Upper lobe of right lung (tissue), 1 donor: ENCODE results near the gene AMPD2. TPM values are rescaled to one million over a fixed set of nuclear protein-coding genes. Genes with fewer than 3 reads are reported as not detected.
A peak's percentile ranks its signal among the peaks of the same experiment; 100 is the strongest.
"Not testable (repeated sequence)": the region's sequence is repeated elsewhere in the genome, so short reads cannot be mapped to it uniquely, and the experiment has no call there.

ENCODE experiments used
- ATAC-seq: fragments of 200-7000 bp; cut with Tn5 transposase; one replicate; pipeline ENCODE4 v1.9.1; 2020; ENCODE audit warnings: mild to moderate bottlenecking, moderate library complexity
- DNase-seq: peaks from one replicate; pipeline ENCODE4 v3.0.0-alpha.2; 2020
- H3K27ac ChIP-seq: fragments of 200-600 bp; one replicate; pipeline ENCODE4 v1.8.0; 2022
- H3K27me3 ChIP-seq: fragments of 200-600 bp; one replicate; pipeline ENCODE4 v1.8.0; 2022; ENCODE audit warnings: mild to moderate bottlenecking
- H3K36me3 ChIP-seq: fragments of 200-600 bp; one replicate; pipeline ENCODE4 v1.8.0; 2022
- H3K4me1 ChIP-seq: fragments of 200-600 bp; one replicate; pipeline ENCODE4 v1.8.0; 2022
- H3K4me3 ChIP-seq: fragments of 200-600 bp; one replicate; pipeline ENCODE4 v1.8.0; 2022; ENCODE audit warnings: mild to moderate bottlenecking
- H3K9me3 ChIP-seq: fragments of 200-600 bp; one replicate; pipeline ENCODE4 v1.8.0; 2022
- CTCF ChIP-seq: fragments of 200-600 bp; IDR thresholded peaks from one replicate; pipeline ENCODE4 v1.8.0; 2022; ENCODE audit warnings: antibody characterized with exemption
- intact Hi-C: fragments of 100-400 bp; cut with DNase I; formaldehyde crosslinking; loops from one replicate; pipeline ENCODE4 v1.11.0; 2022
- total RNA-seq: library from RNA; stranded (reverse); fragmentation: NEBNext Ultra II Directional; extraction: Animal tissue kit (Norgen Biotek cat#: 25700); gene quantifications from one replicate; pipeline ENCODE4 v1.2.1, GENCODE V29; 2021
- donor health status: DM: no; HTN: yes; CAD: no; lungs with severe emphysema.

AMPD2 gene
- total RNA-seq, 1 donor from 2014 or later: 56.9 TPM

GRCh38 chr1:109661391-109661790 lies 41.8 kb downstream of the AMPD2 start:
- intact Hi-C loops: no loop called here
- no peak for ATAC-seq
- H3K36me3 ChIP-seq: peaks cover 7% of the 10 kb centered on the region

GRCh38 chr1:109664671-109665070 lies 45.0 kb downstream of the AMPD2 start:
- peaks cover 3% of the 10 kb centered on the region for H3K36me3 ChIP-seq
- DNase-seq (no peak), ATAC-seq (no peak)
- no peaks in the 10 kb centered on the region for H3K27me3 ChIP-seq
- intact Hi-C loops: no loop called here
- no peak overlapping the region for H3K27ac ChIP-seq
- no peak overlapping the region for H3K4me3 ChIP-seq
- H3K9me3 ChIP-seq: no peaks in the 10 kb centered on the region
- H3K4me1 ChIP-seq: peaks cover 9% of the 10 kb centered on the region
- TF ChIP-seq CTCF: no peak

More at GRCh38 chr1:109661391-109661790, 41.8 kb downstream of the AMPD2 start:
- no peak for DNase-seq
- H3K27me3 ChIP-seq: no peaks in the 10 kb centered on the region
- peaks cover 3% of the 10 kb centered on the region for H3K4me1 ChIP-seq
- H3K9me3 ChIP-seq: no peaks in the 10 kb centered on the region
- no peak overlapping the region for H3K27ac ChIP-seq
- H3K4me3 ChIP-seq: no peak overlapping the region
- TF ChIP-seq CTCF: no peak

DNA sequence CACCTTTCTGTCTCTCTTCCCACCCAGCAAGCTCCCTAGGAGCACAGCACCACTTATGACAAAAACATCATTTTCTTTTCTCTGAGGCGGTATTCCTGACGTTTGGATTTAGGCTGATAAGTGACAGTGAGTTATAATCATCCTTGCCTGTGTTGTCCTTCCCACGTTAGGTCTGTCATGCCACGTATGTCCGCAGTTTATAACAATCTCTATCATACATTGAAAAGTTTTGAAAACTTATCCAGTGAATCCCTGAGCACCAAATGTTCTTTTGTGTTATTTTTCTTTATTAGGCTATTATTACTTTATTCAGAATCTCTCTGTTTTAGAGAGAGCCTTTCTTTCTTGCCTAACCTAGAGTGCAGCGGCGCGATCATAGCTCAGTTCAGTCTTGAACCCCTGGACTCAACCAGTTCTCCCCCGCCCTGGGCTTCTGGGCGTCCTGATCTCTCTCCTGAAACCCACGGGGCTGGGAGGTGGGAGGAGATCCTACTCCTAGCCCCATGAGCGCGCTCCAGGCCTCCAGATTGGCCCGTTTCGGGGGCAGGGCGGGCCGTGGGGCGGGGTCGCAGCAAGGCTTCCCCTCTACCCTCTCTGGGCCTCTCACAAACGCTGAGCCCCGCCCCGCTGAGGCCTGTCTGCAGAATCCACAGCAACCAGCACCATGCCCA lies 48.0 kb downstream of the AMPD2 start, which contains the start of gene GSTM2:
GSTM2 (plus strand) TSS at position 606 of the 671 bp plus-strand sequence; CDS start at position 665, 59 bp downstream.
- Histone ChIP-seq H3K4me3 (peak within 1 kb of the TSS; percentile 56), H3K27me3 (no peaks in the 10 kb centered on the region), H3K27ac (no peak within 1 kb of the TSS), H3K36me3 (no peaks in the 10 kb centered on the region), H3K4me1 (peaks cover 9% of the 10 kb centered on the region), H3K9me3 (no peaks in the 10 kb centered on the region)
- DNase-seq (peak; percentile 96), ATAC-seq (peak; percentile 100)
- no peak for TF ChIP-seq CTCF
- intact Hi-C loops: no loop called here

- no peak for TF ChIP-seq CTCF
- Histone ChIP-seq H3K4me1 (peaks cover 9% of the 10 kb centered on the region), H3K4me3 (peak overlapping the region; percentile 56), H3K9me3 (no peaks in the 10 kb centered on the region), H3K27ac (no peak overlapping the region), H3K27me3 (no peaks in the 10 kb centered on the region), H3K36me3 (no peaks in the 10 kb centered on the region)
- peak; percentile 3 for ATAC-seq
- DNase-seq: no peak
- intact Hi-C loops: no loop called here
Measured at GRCh38 chr1:109668123-109668775, 48.6 kb downstream of the AMPD2 start.

GRCh38 chr1:109669246-109669948 lies 49.8 kb downstream of the AMPD2 start:
- H3K4me3 ChIP-seq: no peak overlapping the region
- no peak overlapping the region for H3K27ac ChIP-seq
- ATAC-seq (no peak), DNase-seq (no peak)
- no peak for TF ChIP-seq CTCF
- no peaks in the 10 kb centered on the region for H3K27me3 ChIP-seq
- H3K36me3 ChIP-seq: no peaks in the 10 kb centered on the region
- intact Hi-C loops: no loop called here
- H3K4me1 ChIP-seq: peaks cover 9% of the 10 kb centered on the region
- H3K9me3 ChIP-seq: no peaks in the 10 kb centered on the region

DNA sequence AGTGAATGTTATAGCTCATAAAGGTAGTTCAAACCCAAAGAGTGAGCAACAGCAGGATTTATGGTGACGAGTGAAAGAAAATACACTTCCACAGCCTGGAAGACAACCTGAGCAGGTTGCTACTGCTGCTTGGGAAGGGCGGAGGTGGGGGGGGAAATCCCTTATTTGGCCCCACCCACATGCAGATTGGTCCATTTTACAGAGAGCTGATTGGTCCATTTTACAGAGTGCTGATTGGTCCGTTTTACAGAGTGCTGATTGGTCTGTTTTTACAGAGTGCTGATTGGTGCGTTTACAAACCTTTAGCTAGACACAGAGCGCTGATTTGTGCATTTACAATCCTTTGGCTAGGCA lies 50.3 kb downstream of the AMPD2 start:
- H3K4me3 ChIP-seq, H3K9me3 ChIP-seq, H3K4me1 ChIP-seq, H3K27me3 ChIP-seq, intact Hi-C loops, DNase-seq, H3K27ac ChIP-seq, ATAC-seq, H3K36me3 ChIP-seq: not testable (repeated sequence)
